HepG2 (cell line): ENCODE measurements around the gene MYCBPAP. TPM values are rescaled to one million over a fixed set of nuclear protein-coding genes. Genes with fewer than 3 reads are reported as not detected.

ENCODE experiments used
- ATF6 ChIP-seq: sonication (generic); formaldehyde crosslinking; conservative IDR thresholded peaks from 2 replicates; pipeline ENCODE4 v1.4.0; 2020; ENCODE audit warnings: missing genetic modification reagents
- DR1 ChIP-seq: sonication (generic); formaldehyde crosslinking; IDR thresholded peaks from 2 replicates; pipeline ENCODE4 v1.8.0; 2021; ENCODE audit warnings: mild to moderate bottlenecking, missing genetic modification reagents, inconsistent platforms
- HNF4G ChIP-seq, 2 experiments: sonication (generic) in 1 of 2; formaldehyde crosslinking in 1 of 2; IDR thresholded peaks; 2 replicates each; pipeline versions ENCODE4 v1.4.0 to v1.6.1; 2011 to 2020; ENCODE audit warnings: borderline replicate concordance in 2 of 2, low read depth in 2 of 2, mild to moderate bottlenecking in 2 of 2, low read length in 1 of 2, missing genetic modification reagents in 1 of 2, moderate library complexity in 1 of 2
- KDM2A ChIP-seq: sonication (generic); formaldehyde crosslinking; IDR thresholded peaks from 2 replicates; pipeline ENCODE4 v1.4.0; 2020; ENCODE audit warnings: low read depth, missing genetic modification reagents, borderline replicate concordance
- MAZ ChIP-seq, 2 experiments: sonication (generic) in 1 of 2; formaldehyde crosslinking in 1 of 2; IDR thresholded peaks; 2 replicates each; pipeline versions ENCODE4 v1.5.0 to v1.6.1; 2012 to 2020; ENCODE audit warnings: low read depth in 2 of 2, mild to moderate bottlenecking in 2 of 2, borderline replicate concordance in 1 of 2, improper control_type of control experiment in 1 of 2, low read length in 1 of 2, missing genetic modification reagents in 1 of 2, moderate library complexity in 1 of 2
- NFYB ChIP-seq: sonication (generic); formaldehyde crosslinking; IDR thresholded peaks from 2 replicates; pipeline ENCODE4 v1.4.0; 2020; ENCODE audit warnings: missing genetic modification reagents
- PREB ChIP-seq: sonication (generic); formaldehyde crosslinking; IDR thresholded peaks from 2 replicates; pipeline ENCODE4 v1.4.0; 2020; ENCODE audit warnings: missing genetic modification reagents
- SNAPC2 ChIP-seq: sonication (generic); formaldehyde crosslinking; IDR thresholded peaks from 2 replicates; pipeline ENCODE4 v1.8.1; 2022; ENCODE audit warnings: mild to moderate bottlenecking, missing genetic modification reagents
- SP140L ChIP-seq: sonication (generic); formaldehyde crosslinking; IDR thresholded peaks from 2 replicates; pipeline ENCODE4 v1.4.0; 2020; ENCODE audit warnings: missing genetic modification reagents, borderline replicate concordance
- TBX2 ChIP-seq: sonication (generic); formaldehyde crosslinking; IDR thresholded peaks from 2 replicates; pipeline ENCODE4 v1.5.0; 2020; ENCODE audit warnings: missing genetic modification reagents, mild to moderate bottlenecking, borderline replicate concordance
- THAP11 ChIP-seq: IDR thresholded peaks from 2 replicates; pipeline ENCODE4 v1.6.1; 2016; ENCODE audit warnings: missing biosample characterization, missing genetic modification reagents
- ZNF30 ChIP-seq: sonication (generic); formaldehyde crosslinking; IDR thresholded peaks from 2 replicates; pipeline ENCODE4 v1.5.0; 2020; ENCODE audit warnings: mild to moderate bottlenecking, missing genetic modification reagents
- ZNF431 ChIP-seq: sonication (generic); formaldehyde crosslinking; IDR thresholded peaks from 2 replicates; pipeline ENCODE4 v1.9.0; 2022; ENCODE audit warnings: missing genetic modification reagents, low read depth, mild to moderate bottlenecking, borderline replicate concordance
- ZNF510 ChIP-seq: sonication (generic); formaldehyde crosslinking; IDR thresholded peaks from 2 replicates; pipeline ENCODE4 v1.4.0; 2020; ENCODE audit warnings: low read depth, mild to moderate bottlenecking, missing genetic modification reagents
- ZNF589 ChIP-seq: sonication (generic); formaldehyde crosslinking; conservative IDR thresholded peaks from 2 replicates; pipeline ENCODE4 v1.8.0; 2022; ENCODE audit warnings: mild to moderate bottlenecking, moderate library complexity, missing genetic modification reagents
- ZNF607 ChIP-seq: sonication (generic); formaldehyde crosslinking; IDR thresholded peaks from 2 replicates; pipeline ENCODE4 v1.5.1; 2020; ENCODE audit warnings: missing genetic modification reagents, mild to moderate bottlenecking, borderline replicate concordance
- ZNF614 ChIP-seq: IDR thresholded peaks from 2 replicates; pipeline ENCODE4 v1.6.1; 2018; ENCODE audit warnings: missing biosample characterization, missing genetic modification reagents, inconsistent platforms, borderline replicate concordance
- ZNF724P ChIP-seq: sonication (generic); formaldehyde crosslinking; IDR thresholded peaks from 2 replicates; pipeline ENCODE4 v1.8.0; 2022; ENCODE audit warnings: missing genetic modification reagents, borderline replicate concordance
- ZNF770 ChIP-seq: sonication (generic); formaldehyde crosslinking; IDR thresholded peaks from 2 replicates; pipeline ENCODE4 v1.5.0; 2020; ENCODE audit warnings: mild to moderate bottlenecking, missing genetic modification reagents
- ZNF83 ChIP-seq: sonication (generic); formaldehyde crosslinking; IDR thresholded peaks from 2 replicates; pipeline ENCODE4 v1.4.0; 2020; ENCODE audit warnings: missing genetic modification reagents, mild to moderate bottlenecking, borderline replicate concordance
- ZSCAN25 ChIP-seq: sonication (generic); formaldehyde crosslinking; IDR thresholded peaks from 2 replicates; pipeline ENCODE4 v1.8.0; 2022; ENCODE audit warnings: mild to moderate bottlenecking, missing genetic modification reagents
- polyA plus RNA-seq, 8 experiments: library from polyadenylated mRNA; depleted of rRNA in 3 of 8; stranded (reverse) in 7 of 8; unstranded in 1 of 8; fragments of >200 nt; fragmentation: Illumina TruSeq in 4 of 8; extraction: Trizol in 4 of 8; gene quantifications; 2 replicates each; pipeline versions ENCODE4 v1.2.1 to v1.2.3, GENCODE V29; 2011 to 2016; ENCODE audit warnings: low read depth in 4 of 8, missing spikeins in 1 of 8, mixed read lengths in 1 of 8; ENCODE audit not compliant: insufficient read depth in 1 of 8
- total RNA-seq, 5 experiments: library from RNA; depleted of rRNA; stranded (reverse); fragments of >200 nt; fragmentation: Illumina TruSeq; extraction: Trizol; gene quantifications; 2 replicates each; pipeline ENCODE4 v1.2.3, GENCODE V29; 2016; ENCODE audit warnings: low read depth in 1 of 5

MYCBPAP gene
- total and polyA plus RNA-seq, 2 of the 13 experiments (the other 11 are each of a cell fraction or from before 2014, with no cell fraction given), result 0.22 to 0.24 TPM

- TF ChIP-seq ZNF614 (CRISPR knock-in tag) (no peak), SP140L (CRISPR knock-in tag) (0 out of 2 replicates have a peak, but pooled peaks have one; percentile 44), ZNF83 (CRISPR knock-in tag) (0 out of 2 replicates have a peak, but pooled peaks have one; percentile 55), DR1 (CRISPR knock-in tag) (peak; percentile 43; the same call in 1 of the 2 replicates), ZSCAN25 (peak; percentile 80), ATF6 (CRISPR knock-in tag) (no peak), ZNF770 (CRISPR knock-in tag) (0 out of 2 replicates have a peak, but pooled peaks have one; percentile 33), HNF4G (IDR thresholded peaks at IDR 0.05; ENCODE audit: borderline replicate concordance, low read depth, low read length) (no peak), HNF4G (CRISPR knock-in tag; IDR thresholded peaks at IDR 0.05; ENCODE audit: borderline replicate concordance, low read depth) (no peak), THAP11 (CRISPR knock-in tag) (0 out of 2 replicates have a peak, but pooled peaks have one; percentile 8), ZNF724P (peak; percentile 57; the same call in 1 of the 2 replicates), MAZ (IDR thresholded peaks at IDR 0.05; ENCODE audit: borderline replicate concordance, low read depth, low read length) (peak; percentile 94), MAZ (CRISPR knock-in tag; IDR thresholded peaks at IDR 0.05; ENCODE audit: low read depth) (peak; percentile 99), ZNF431 (peak; percentile 83; the same call in 1 of the 2 replicates), ZNF30 (CRISPR knock-in tag) (no peak), ZNF510 (0 out of 2 replicates have a peak, but pooled peaks have one; percentile 57), SNAPC2 (CRISPR knock-in tag) (peak; percentile 60; the same call in 1 of the 2 replicates), PREB (CRISPR knock-in tag) (0 out of 2 replicates have a peak, but pooled peaks have one; percentile 22), ZNF607 (CRISPR knock-in tag) (peak; percentile 55; the same call in 1 of the 2 replicates), NFYB (CRISPR knock-in tag) (no peak), KDM2A (CRISPR knock-in tag) (peak; percentile 74), ZNF589 (CRISPR knock-in tag) (peak; percentile 48; the same call in 1 of the 2 replicates), TBX2 (CRISPR knock-in tag) (peak; percentile 81)
These were observed 33.8 kb downstream of the MYCBPAP start (continued) for GRCh38 chr17:50541716-50542688.
